HL-60/S4 (cell line): ENCODE measurements around the gene KCNG1.

Experiments
- in situ Hi-C: fragments of 300-500 bp; cut with MboI; formaldehyde crosslinking; loops from 2 replicates; pipeline ENCODE4 v1.14.3; 2022; ENCODE audit warnings: low sequenced_read_pairs

KCNG1 gene

GRCh38 chr20:50991076-50991475, 31.8 kb downstream of the KCNG1 start:
- in situ Hi-C loops, result loop anchor here (25.0 kb wide), 1 partner anchor 1096 kb away; no protein-coding TSS in a partner anchor

DNA sequence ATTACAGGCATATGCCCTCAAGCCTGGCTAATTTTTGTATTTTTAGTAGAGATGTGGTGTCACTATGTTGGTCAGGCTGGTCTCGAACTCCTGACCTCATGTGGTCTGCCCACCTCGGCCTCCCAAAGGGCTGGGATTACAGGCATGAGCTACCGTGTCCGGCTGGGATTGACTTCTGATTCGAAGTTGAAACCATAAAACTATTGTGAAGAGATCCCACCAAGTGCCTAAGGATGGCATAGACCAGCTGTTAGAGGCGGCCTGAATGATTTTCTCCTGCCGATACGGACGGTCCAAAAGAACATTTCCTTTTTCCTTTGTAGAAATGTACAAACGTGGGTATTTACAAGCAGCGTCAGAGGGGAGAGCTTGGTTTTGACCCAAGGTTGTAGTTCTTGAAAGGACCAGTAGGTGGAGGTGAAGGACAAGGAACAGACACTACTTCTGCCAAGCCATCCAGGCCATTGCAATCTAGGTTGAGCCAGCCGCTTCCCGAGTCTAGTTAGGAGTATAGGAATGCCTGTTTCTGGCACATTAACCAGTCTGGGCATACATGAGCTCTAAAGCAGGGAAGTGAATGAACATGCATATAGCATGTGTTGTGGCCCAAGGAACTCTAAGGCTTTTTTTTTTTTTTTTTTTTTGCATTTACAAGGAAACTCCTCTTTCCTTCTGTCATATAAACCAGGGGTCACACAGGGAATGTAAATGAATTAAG, 35.3 kb downstream of the KCNG1 start:
- in situ Hi-C loops, result loop anchor here (5.0 to 25.0 kb wide), 3 partner anchors 320 to 1100 kb away; no protein-coding TSS in a partner anchor

GRCh38 chr20:50983321-50983720, 39.6 kb downstream of the KCNG1 start:
- in situ Hi-C loops, result loop anchor here (10.0 to 25.0 kb wide), 2 partner anchors 631 to 1104 kb away; no protein-coding TSS in a partner anchor

- in situ Hi-C loops, result loop anchor here (10.0 to 25.0 kb wide), 2 partner anchors 632 to 1105 kb away; no protein-coding TSS in a partner anchor
These were observed 40.5 kb downstream of the KCNG1 start for GRCh38 chr20:50982363-50982762.

DNA sequence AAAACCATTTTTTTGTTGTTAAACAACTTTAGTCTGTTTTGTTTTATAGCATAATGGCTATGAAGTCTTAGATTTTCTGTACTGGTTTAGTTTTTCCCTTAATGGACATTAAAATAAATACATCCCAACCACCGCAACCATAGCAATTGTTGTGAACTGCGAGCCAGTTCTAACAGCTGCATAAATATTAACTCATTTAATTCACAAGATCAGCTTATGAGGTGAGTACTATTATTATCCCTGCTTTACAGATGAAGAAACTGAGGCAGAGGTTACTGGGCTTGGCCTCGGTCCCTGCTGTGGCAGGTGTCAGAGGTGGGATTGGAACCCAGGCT, 41.2 kb downstream of the KCNG1 start:
- in situ Hi-C loops, result loop anchor here (10.0 to 25.0 kb wide), 2 partner anchors 633 to 1106 kb away; no protein-coding TSS in a partner anchor

- in situ Hi-C loops, result loop anchor here (10.0 to 25.0 kb wide), 2 partner anchors 634 to 1106 kb away; no protein-coding TSS in a partner anchor
These were observed 41.8 kb downstream of the KCNG1 start for GRCh38 chr20:50980851-50981713.

DNA sequence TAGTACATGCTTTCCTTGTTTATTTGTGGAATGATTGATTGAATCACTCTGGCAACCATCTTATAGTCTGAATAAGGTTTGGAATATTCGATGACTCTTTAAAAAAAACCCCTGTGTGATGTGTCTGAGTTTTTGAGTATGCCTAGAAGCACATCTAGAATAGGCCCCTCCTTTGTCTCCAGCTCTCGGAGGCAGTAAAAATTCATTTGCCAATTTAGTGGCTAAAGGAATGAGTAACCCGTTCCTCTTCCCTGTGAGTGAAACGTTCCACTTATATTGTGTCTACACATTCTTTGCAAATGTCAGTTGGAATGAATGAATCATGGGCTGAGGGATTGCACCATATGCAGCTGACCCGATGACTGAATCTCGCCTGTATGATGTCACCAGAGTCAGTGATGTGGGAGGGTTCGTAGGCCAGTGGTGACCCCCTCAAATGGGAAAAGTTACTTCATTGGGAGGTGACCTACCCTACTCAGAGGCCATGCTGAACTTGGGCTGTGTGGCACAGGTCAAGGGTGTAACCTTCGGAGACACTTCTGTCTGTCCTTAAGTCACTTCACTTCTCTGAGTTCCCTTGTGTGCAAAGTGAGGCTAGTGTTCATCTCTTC, 42.7 kb downstream of the KCNG1 start:
- in situ Hi-C loops, result loop anchor here (10.0 to 25.0 kb wide), 2 partner anchors 635 to 1107 kb away; no protein-coding TSS in a partner anchor

DNA sequence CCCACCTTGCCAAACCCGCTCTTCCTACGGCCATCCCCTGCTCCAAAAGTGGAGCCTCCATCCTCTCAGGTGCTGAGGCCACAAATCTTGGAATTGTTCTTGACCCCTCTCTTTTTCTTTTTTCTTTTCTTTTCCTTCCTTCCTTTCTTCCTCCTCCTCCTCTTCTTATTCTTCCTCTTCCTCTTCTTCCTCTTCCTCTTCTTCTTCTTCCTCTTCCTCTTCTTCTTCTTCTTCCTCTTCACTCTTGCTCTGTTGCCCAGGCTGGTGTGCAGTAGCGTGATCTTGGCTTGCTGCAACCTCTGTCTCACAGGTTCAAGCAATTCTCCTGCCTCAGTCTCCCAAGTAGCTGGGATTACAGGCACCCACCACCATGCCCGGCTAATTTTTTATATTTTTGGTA, 44.4 kb downstream of the KCNG1 start:
- in situ Hi-C loops, result loop anchor here (25.0 kb wide), 1 partner anchor 1109 kb away; no protein-coding TSS in a partner anchor

DNA sequence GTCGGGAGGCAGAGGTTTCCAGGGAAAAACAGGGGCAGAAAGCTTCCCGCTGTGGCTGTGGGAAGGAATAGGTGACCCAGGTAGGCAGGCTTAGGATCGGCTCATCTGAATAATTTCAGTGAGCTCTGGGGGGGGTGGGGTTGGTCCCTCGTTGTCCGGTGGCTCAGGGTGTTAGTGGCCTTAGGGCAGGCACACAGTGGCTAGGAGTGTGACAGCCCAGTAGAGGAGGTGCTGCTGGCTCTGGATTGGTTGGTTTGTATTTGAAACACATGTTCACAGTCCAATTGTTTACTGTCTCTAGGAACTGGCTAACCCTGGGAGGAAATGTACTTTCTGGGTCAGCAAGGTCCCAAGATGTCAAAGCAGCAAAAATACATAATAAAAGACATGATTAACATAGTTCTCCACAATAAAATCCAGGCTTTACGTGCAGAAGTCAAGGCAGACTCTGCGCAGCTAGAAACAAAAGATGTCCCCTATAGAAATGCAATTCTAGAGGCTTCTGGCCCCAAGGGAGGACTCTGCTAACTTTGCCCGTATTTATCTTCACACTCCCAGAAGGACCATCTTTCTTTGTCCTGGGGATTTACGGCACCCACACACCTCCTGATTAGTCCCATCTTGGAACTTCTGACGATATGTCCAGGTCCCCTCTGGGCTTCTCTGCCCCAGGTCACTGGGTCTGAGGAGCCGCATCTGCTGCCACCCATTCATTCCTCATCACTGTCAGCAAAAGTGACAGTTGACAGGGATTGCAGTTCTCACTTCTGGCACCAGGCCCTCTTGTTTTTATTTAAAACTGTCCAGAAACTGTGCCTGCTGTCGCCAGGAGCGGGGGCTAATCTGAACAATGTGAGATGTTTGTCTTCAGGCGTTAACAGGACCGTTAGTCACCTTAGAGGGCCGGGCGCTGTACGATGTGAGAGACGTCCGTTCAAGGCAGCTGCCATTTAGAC, 45.6 kb downstream of the KCNG1 start:
- in situ Hi-C loops, result loop anchor here (25.0 kb wide), 1 partner anchor 1110 kb away; no protein-coding TSS in a partner anchor

DNA sequence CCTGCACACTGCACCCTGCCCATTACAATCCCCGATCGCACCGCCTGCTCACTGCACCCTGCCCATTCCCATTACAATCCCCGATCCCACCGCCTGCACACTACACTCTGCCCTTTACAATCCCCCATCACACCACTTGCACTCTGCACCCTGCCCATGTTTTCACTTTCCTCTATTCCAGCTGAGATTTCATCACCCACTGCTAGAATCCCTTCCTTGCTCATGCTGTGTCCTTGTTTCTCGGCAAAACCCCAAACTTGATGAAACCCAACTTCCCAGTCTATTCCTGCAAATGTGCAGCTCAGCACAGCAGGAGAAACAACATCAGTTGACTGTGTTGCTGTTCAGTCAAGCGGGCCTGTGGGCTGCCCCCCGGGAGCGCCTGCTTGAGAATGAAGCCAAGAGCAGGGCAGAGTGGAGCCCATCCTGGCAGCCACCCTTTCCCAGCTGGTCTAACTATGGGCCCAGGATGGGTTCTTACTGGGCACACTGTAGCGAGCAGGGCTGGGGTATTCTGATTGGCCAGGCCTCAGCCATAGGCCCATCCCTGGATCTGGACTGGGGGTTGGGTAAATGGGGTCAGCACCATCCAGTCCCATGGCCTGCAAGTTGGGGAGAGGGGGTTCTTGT, 47.1 kb downstream of the KCNG1 start:
- in situ Hi-C loops, result loop anchor here (25.0 kb wide), 1 partner anchor 1111 kb away; no protein-coding TSS in a partner anchor

DNA sequence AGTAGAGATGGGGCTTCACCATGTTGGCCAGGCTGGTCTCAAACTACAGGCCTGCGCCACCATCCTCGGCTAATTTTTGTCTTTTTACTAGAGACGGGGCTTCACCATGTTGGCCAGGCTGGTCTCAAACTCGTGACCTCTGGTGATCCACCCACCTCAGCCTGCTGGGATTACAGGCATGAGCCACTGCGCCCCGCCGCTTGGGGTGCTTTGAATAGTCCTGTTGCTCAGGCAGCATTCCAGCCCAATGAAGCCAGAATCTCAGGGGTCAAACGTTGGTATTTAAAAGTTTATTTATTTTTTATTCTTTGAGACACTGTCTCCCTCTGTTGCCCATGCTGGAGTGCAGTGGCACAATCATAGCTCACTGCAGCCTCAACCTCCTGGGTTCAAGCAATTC, 53.0 kb downstream of the KCNG1 start:
- in situ Hi-C loops, result no loop called here

- in situ Hi-C loops, result no loop called here
These were observed 53.5 kb downstream of the KCNG1 start for GRCh38 chr20:50969435-50969834.

GRCh38 chr20:50968289-50968688, 54.6 kb downstream of the KCNG1 start:
- in situ Hi-C loops, result no loop called here

DNA sequence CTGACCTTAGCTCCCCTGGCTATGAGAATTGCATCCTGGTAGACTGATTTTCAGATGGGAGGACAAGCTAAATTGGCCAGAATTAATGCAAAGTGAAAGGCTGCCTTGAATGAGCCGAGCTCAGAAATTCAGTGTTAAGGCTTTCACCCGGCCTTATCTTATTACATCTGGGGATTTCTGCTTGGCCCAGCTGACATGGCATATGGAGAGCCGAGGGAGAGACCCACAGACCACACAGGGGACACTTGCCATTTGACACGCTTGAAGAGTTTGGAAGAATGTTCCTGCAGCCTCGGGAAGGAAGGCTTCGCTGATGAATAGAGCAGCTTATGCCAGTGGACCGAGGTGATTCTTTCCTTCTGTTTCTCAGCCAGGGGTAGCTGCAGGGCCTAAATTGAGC, 55.3 kb downstream of the KCNG1 start:
- in situ Hi-C loops, result no loop called here

DNA sequence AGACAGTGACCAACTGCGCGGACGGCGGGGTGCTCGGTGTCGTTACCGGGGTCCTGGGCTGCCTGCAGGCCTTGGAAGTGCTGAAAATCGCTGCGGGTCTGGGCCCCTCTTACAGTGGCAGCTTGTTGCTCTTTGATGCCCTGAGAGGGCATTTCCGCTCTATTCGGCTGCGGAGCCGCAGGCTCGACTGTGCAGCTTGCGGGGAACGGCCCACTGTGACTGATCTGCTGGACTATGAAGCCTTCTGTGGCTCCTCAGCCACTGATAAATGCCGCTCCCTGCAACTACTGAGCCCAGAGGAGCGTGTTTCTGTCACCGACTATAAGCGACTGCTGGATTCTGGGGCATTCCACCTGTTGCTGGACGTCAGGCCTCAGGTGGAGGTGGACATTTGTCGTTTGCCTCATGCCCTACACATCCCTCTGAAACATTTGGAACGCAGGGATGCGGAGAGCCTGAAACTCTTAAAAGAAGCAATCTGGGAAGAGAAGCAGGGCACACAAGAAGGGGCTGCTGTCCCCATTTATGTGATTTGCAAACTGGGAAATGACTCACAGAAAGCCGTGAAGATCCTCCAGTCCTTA, 63.3 kb downstream of the KCNG1 start:
- in situ Hi-C loops, result no loop called here

GRCh38 chr20:50958615-50959542, 64.0 kb downstream of the KCNG1 start, which contains the start of gene MOCS3:
MOCS3 (plus strand) TSS chr20:50958818; CDS start chr20:50958843, 25 bp downstream.
- in situ Hi-C loops, result no loop called here

- in situ Hi-C loops, result no loop called here
These were observed 64.9 kb downstream of the KCNG1 start, which contains the start of gene DPM1 for GRCh38 chr20:50957798-50958614. DPM1 (minus strand) TSS chr20:50958532; CDS start chr20:50958523, 9 bp downstream.
